OCI-LY7 (cell line): ENCODE data around the gene PNMA8C. TPM values are rescaled to one million over a fixed set of nuclear protein-coding genes. Genes with fewer than 3 reads are reported as not detected.

ENCODE experiments used
- BruUV-seq: library from RNA; stranded (reverse); fragments of 400-500 nt; replicated peaks from 2 replicates; lab custom pipeline; 2021; lab: Mats Ljungman, UMichigan
- CTCF ChIA-PET: fragments of 300-600 bp; sonication (Branson Sonifier 250); formaldehyde crosslinking; loops from one replicate; lab custom pipeline; 2022; ENCODE audit warnings: antibody characterized with exemption; ENCODE audit not compliant: unreplicated experiment; lab: Charles Lee
- POLR2A ChIA-PET: fragments of 300-600 bp; sonication (Branson Sonifier 250); formaldehyde crosslinking; loops from one replicate; lab custom pipeline; 2022; ENCODE audit warnings: antibody characterized with exemption; lab: Charles Lee
- DNase-seq: peaks from one replicate; pipeline ENCODE4 v3.0.0-alpha.2; 2015; ENCODE audit warnings: low spot score
- H2AFZ ChIP-seq: fragments of 200-600 bp; sonication (generic), shearing (Covaris generic); 2 replicates; pipeline ENCODE4 v1.6.1; 2014; ENCODE audit warnings: mild to moderate bottlenecking, antibody characterized with exemption, low read length, moderate library complexity
- H3K27ac ChIP-seq: fragments of 200-600 bp; sonication (generic); 2 replicates; pipeline ENCODE4 v1.5.1; 2014; ENCODE audit warnings: mixed run types, low read depth, mild to moderate bottlenecking, moderate library complexity, low read length, inconsistent platforms; ENCODE audit not compliant: poor library complexity, severe bottlenecking
- H3K36me3 ChIP-seq: fragments of 200-600 bp; sonication (generic); 2 replicates; pipeline ENCODE4 v1.6.1; 2014; ENCODE audit warnings: mild to moderate bottlenecking, antibody characterized with exemption, low read length, moderate library complexity, mixed read lengths; ENCODE audit not compliant: insufficient read depth
- H3K4me1 ChIP-seq: fragments of 200-600 bp; sonication (generic); 2 replicates; pipeline ENCODE4 v1.5.1; 2014; ENCODE audit warnings: mild to moderate bottlenecking, low read length; ENCODE audit not compliant: insufficient read depth, poor library complexity, severe bottlenecking
- H3K4me2 ChIP-seq: fragments of 200-600 bp; sonication (generic); 2 replicates; pipeline ENCODE4 v1.6.1; 2014; ENCODE audit warnings: mild to moderate bottlenecking, low read length
- H3K4me3 ChIP-seq: fragments of 200-600 bp; sonication (generic); 2 replicates; pipeline ENCODE4 v1.5.1; 2014; ENCODE audit warnings: mild to moderate bottlenecking, low read depth, low read length; ENCODE audit not compliant: poor library complexity, severe bottlenecking
- H3K79me2 ChIP-seq: fragments of 200-600 bp; sonication (generic); 2 replicates; pipeline ENCODE4 v1.6.1; 2016; ENCODE audit warnings: low read depth, mild to moderate bottlenecking, low read length, moderate library complexity, mixed read lengths; ENCODE audit not compliant: insufficient read depth
- H3K9me2 ChIP-seq: fragments of 200-600 bp; sonication (generic); 2 replicates; pipeline ENCODE4 v1.6.1; 2016; ENCODE audit warnings: mild to moderate bottlenecking, low read length, mixed read lengths; ENCODE audit not compliant: insufficient read depth
- H3K9me3 ChIP-seq: fragments of 200-600 bp; sonication (generic); 2 replicates; pipeline ENCODE4 v1.6.1; 2014; ENCODE audit warnings: mild to moderate bottlenecking, mixed run types, low read length, mixed read lengths
- H4K20me1 ChIP-seq: fragments of 200-600 bp; sonication (generic); 2 replicates; pipeline ENCODE4 v1.6.1; 2014; ENCODE audit warnings: mild to moderate bottlenecking, antibody characterized with exemption, low read length, moderate library complexity, mixed read lengths; ENCODE audit not compliant: insufficient read depth
- CTCF ChIP-seq: fragments of 200-600 bp; sonication (generic); conservative IDR thresholded peaks from 2 replicates; pipeline ENCODE4 v1.5.1; 2014; ENCODE audit warnings: mild to moderate bottlenecking, antibody characterized with exemption, low read length, moderate library complexity, mixed read lengths
- EZH2phosphoT487 ChIP-seq: fragments of 200-600 bp; sonication (generic); IDR thresholded peaks from 2 replicates; pipeline ENCODE4 v1.6.1; 2018; ENCODE audit warnings: low read depth, borderline replicate concordance, mild to moderate bottlenecking, mixed run types, antibody characterized with exemption, low read length, moderate library complexity, mixed read lengths
- intact Hi-C: fragments of 100-400 bp; cut with micrococcal nuclease; formaldehyde crosslinking; loops from one replicate; pipeline ENCODE4 v1.10.0; 2022; ENCODE audit not compliant: unreplicated experiment
- total RNA-seq, 2 experiments: library from RNA; depleted of rRNA in 1 of 2; stranded (reverse); fragments of >200 nt in 1 of 2; shearing (Covaris generic) in 1 of 2; gene quantifications; 2 replicates each; pipeline ENCODE4 v1.2.3, GENCODE V29; 2014 to 2022

PNMA8C gene
- total RNA-seq, 2 experiments from 2014 or later = 1.0 to 4.9 TPM

GRCh38 chr19:46474211-46474610 lies 45.5 kb upstream of the PNMA8C start:
- Histone ChIP-seq H3K4me2 (peak overlapping the region; percentile 17), H3K79me2 (no peaks in the 10 kb centered on the region), H3K27ac (no peak overlapping the region), H3K4me1 (peaks cover 36% of the 10 kb centered on the region), H3K9me3 (no peaks in the 10 kb centered on the region), H3K4me3 (no peak overlapping the region), H4K20me1 (no peaks in the 10 kb centered on the region), H3K9me2 (no peaks in the 10 kb centered on the region), H3K36me3 (no peaks in the 10 kb centered on the region), H2AFZ (peak overlapping the region; percentile 46; the same call in 1 of the 2 replicates)
- TF ChIP-seq CTCF (no peak), EZH2phosphoT487 (no peak)
- intact Hi-C loops = no loop called here
- DNase-seq = no peak
- ChIA-PET POLR2A (no interaction called here), CTCF (no interaction called here)
- BruUV-seq = no TSS peak

- Histone ChIP-seq H3K9me3 (no peaks in the 10 kb centered on the region), H2AFZ (no peak overlapping the region), H3K9me2 (no peaks in the 10 kb centered on the region), H3K27ac (no peak overlapping the region), H3K79me2 (no peaks in the 10 kb centered on the region), H3K36me3 (no peaks in the 10 kb centered on the region), H3K4me3 (no peak overlapping the region), H3K4me1 (peaks cover 20% of the 10 kb centered on the region), H4K20me1 (no peaks in the 10 kb centered on the region), H3K4me2 (no peak overlapping the region)
- intact Hi-C loops = no loop called here
- BruUV-seq = no TSS peak
- DNase-seq = no peak
- ChIA-PET CTCF (no interaction called here), POLR2A (no interaction called here)
- TF ChIP-seq EZH2phosphoT487 = no peak
- TF ChIP-seq CTCF = no peak
Measured at GRCh38 chr19:46472592-46472991, 43.9 kb upstream of the PNMA8C start.

- Histone ChIP-seq H3K4me3 (no peak overlapping the region), H3K27ac (no peak overlapping the region), H3K9me2 (no peaks in the 10 kb centered on the region), H3K9me3 (no peaks in the 10 kb centered on the region), H4K20me1 (no peaks in the 10 kb centered on the region), H3K79me2 (no peaks in the 10 kb centered on the region), H3K4me1 (peaks cover 23% of the 10 kb centered on the region), H3K4me2 (no peak overlapping the region), H2AFZ (peak overlapping the region; percentile 2; the same call in 1 of the 2 replicates), H3K36me3 (no peaks in the 10 kb centered on the region)
- CTCF ChIA-PET = no interaction called here
- intact Hi-C loops = no loop called here
- POLR2A ChIA-PET = no interaction called here
- no peak for DNase-seq
- no peak for TF ChIP-seq CTCF
- no peak for TF ChIP-seq EZH2phosphoT487
- BruUV-seq = no TSS peak
Measured at GRCh38 chr19:46471811-46472543, 43.2 kb upstream of the PNMA8C start.
